Measurements from ENCODE around the gene PDE4D. TPM values are rescaled to one million over a fixed set of nuclear protein-coding genes. Genes with fewer than 3 reads are reported as not detected.
"Not testable (repeated sequence)": the region's sequence is repeated elsewhere in the genome, so short reads cannot be mapped to it uniquely, and the experiment has no call there.

Gene PDE4D
- total RNA-seq, 1 donor from 2014 or later: 11.8 TPM

DNA sequence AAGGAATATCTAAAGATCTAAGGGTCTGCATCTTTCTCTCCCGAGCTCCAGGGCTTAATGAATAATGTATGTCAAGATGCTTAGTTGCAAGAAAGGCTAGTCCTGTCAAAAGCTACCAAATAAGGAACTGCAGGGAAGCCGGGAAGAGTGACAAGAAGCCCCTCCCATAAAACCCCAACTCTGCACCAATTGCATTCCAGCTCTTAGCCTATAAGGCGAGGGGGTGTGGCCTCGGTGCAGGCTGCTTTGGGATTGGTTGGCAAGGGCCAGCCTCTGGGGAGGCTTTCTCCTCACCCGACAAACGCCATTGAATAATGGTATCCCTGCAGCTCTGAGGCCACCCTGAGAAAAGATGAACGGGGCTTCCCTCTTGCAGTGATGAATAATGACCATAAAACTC lies 893.7 kb downstream of the PDE4D start:
- peaks cover 3% of the 10 kb centered on the region for H3K9me3 Mint-ChIP-seq
- H3K27me3 Mint-ChIP-seq (ENCODE audit: low read depth): no peaks in the 10 kb centered on the region
- DNase-seq (ENCODE audit: low read depth, low spot score): peak; percentile 2
- no peak overlapping the region for H3K27ac Mint-ChIP-seq (ENCODE audit: unreplicated experiment)
- TF ChIP-seq, protein P1, sequence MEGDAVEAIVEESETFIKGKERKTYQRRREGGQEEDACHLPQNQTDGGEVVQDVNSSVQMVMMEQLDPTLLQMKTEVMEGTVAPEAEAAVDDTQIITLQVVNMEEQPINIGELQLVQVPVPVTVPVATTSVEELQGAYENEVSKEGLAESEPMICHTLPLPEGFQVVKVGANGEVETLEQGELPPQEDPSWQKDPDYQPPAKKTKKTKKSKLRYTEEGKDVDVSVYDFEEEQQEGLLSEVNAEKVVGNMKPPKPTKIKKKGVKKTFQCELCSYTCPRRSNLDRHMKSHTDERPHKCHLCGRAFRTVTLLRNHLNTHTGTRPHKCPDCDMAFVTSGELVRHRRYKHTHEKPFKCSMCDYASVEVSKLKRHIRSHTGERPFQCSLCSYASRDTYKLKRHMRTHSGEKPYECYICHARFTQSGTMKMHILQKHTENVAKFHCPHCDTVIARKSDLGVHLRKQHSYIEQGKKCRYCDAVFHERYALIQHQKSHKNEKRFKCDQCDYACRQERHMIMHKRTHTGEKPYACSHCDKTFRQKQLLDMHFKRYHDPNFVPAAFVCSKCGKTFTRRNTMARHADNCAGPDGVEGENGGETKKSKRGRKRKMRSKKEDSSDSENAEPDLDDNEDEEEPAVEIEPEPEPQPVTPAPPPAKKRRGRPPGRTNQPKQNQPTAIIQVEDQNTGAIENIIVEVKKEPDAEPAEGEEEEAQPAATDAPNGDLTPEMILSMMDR (conservative IDR thresholded peaks at IDR 0.05): no peak
- H3K4me1 Mint-ChIP-seq: peaks cover 32% of the 10 kb centered on the region
- no peak overlapping the region for H3K4me3 Mint-ChIP-seq
- H3K36me3 Mint-ChIP-seq (ENCODE audit: low read depth): no peaks in the 10 kb centered on the region

DNA sequence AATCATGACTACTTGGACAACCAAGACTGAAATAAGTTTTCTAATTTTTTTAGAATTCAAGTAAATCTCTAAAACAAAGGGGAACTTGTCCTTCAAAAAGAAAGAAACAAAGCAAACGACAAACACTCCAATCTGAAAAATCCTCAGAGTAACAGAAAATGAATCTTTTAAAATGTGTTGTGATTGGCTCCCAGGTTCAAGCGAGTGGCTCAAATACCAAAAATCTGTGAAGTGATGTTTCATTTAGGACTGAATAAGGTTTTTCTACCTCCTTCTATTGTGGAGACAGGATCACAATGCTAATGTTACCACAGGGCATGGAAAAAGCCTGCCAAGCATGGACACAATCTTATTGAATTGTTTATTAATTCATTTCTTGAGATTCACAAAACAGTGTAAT lies 895.0 kb downstream of the PDE4D start:
- H3K4me3 Mint-ChIP-seq: no peak overlapping the region
- H3K27ac Mint-ChIP-seq (ENCODE audit: unreplicated experiment): no peak overlapping the region
- DNase-seq (ENCODE audit: low read depth, low spot score): no peak
- no peaks in the 10 kb centered on the region for H3K27me3 Mint-ChIP-seq (ENCODE audit: low read depth)
- TF ChIP-seq, protein P1 (conservative IDR thresholded peaks at IDR 0.05): no peak
- H3K9me3 Mint-ChIP-seq: peaks cover 3% of the 10 kb centered on the region
- peaks cover 31% of the 10 kb centered on the region for H3K4me1 Mint-ChIP-seq
- no peaks in the 10 kb centered on the region for H3K36me3 Mint-ChIP-seq (ENCODE audit: low read depth)

DNA sequence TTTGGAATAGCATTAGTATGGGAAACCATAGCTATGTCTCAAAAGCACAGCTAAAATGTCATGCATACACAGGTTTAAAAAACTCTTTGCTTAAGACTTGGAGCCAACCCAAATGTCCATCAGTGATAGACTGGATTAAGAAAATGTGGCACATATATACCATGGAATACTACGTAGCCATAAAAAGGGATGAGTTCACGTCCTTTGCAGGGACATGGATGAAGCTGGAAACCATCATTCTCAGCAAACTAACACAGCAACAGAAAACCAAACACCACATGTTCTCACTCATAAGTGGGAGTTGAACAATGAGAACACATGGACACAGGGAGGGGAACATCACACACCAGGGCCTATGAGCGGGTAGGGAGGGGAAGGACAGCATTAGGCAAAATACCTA lies 897.7 kb downstream of the PDE4D start:
- H3K36me3 Mint-ChIP-seq (ENCODE audit: low read depth); DNase-seq (ENCODE audit: low read depth, low spot score); H3K27ac Mint-ChIP-seq (ENCODE audit: unreplicated experiment); H3K9me3 Mint-ChIP-seq; H3K27me3 Mint-ChIP-seq (ENCODE audit: low read depth); H3K4me3 Mint-ChIP-seq: not testable (repeated sequence)
- H3K4me1 Mint-ChIP-seq: peaks cover 17% of the 10 kb centered on the region

GRCh38 chr5:58993461-58993860 lies 900.1 kb downstream of the PDE4D start:
- DNase-seq (ENCODE audit: low read depth, low spot score): no peak
- Mint-ChIP-seq H3K4me3 (no peak overlapping the region), H3K27me3 (ENCODE audit: low read depth) (no peaks in the 10 kb centered on the region), H3K9me3 (peaks cover 2% of the 10 kb centered on the region), H3K27ac (ENCODE audit: unreplicated experiment) (no peak overlapping the region), H3K36me3 (ENCODE audit: low read depth) (peaks cover 5% of the 10 kb centered on the region), H3K4me1 (peaks cover under 1% of the 10 kb centered on the region)
- TF ChIP-seq, protein P1 (conservative IDR thresholded peaks at IDR 0.05): no peak

DNA sequence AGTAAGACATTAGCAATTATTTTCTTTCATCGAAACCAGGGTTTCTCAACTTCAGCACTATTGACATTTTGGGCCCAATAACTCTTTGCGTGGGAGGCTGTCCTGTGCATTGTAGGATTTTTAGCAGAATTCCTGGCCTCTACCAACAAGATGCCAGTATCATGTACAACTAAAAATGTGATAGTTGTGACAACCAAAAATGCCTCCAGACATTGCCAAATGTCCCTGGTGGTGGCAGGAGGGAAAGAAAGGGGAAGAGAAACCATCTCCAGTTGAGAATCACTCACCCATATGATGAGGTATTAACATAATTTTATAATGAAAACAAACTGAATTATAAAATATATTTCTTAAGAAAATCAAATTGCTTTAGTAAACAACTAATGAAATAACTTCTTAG lies 904.6 kb downstream of the PDE4D start:
- H3K4me1 Mint-ChIP-seq: no peaks in the 10 kb centered on the region
- TF ChIP-seq, protein P1 (conservative IDR thresholded peaks at IDR 0.05): peak; percentile 31

GRCh38 chr5:58987193-58987592 lies 906.3 kb downstream of the PDE4D start:
- Mint-ChIP-seq H3K36me3 (ENCODE audit: low read depth) (peaks cover 8% of the 10 kb centered on the region), H3K27ac (ENCODE audit: unreplicated experiment) (no peak overlapping the region), H3K27me3 (ENCODE audit: low read depth) (no peaks in the 10 kb centered on the region), H3K4me3 (no peak overlapping the region), H3K9me3 (peaks cover 2% of the 10 kb centered on the region), H3K4me1 (no peaks in the 10 kb centered on the region)
- TF ChIP-seq, protein P1 (conservative IDR thresholded peaks at IDR 0.05): no peak
- no peak for DNase-seq (ENCODE audit: low read depth, low spot score)

More for the DNA sequence above, 904.6 kb downstream of the PDE4D start:
- DNase-seq (ENCODE audit: low read depth, low spot score): no peak
- Mint-ChIP-seq H3K27me3 (ENCODE audit: low read depth) (no peaks in the 10 kb centered on the region), H3K27ac (ENCODE audit: unreplicated experiment) (no peak overlapping the region), H3K9me3 (peaks cover 2% of the 10 kb centered on the region), H3K4me3 (no peak overlapping the region), H3K36me3 (ENCODE audit: low read depth) (peaks cover 5% of the 10 kb centered on the region)
